Neuron (in vitro differentiated cells): ENCODE measurements around the gene PAFAH1B2.

ENCODE experiments used
- H2AFZ ChIP-seq: one replicate; pipeline ENCODE4 v1.6.1; 2013; ENCODE audit warnings: low read depth, mild to moderate bottlenecking, inconsistent platforms, low read length, moderate library complexity
- H3K27me3 ChIP-seq: one replicate; pipeline ENCODE4 v1.6.1; 2013; ENCODE audit warnings: low read length; ENCODE audit not compliant: insufficient read depth
- H3K36me3 ChIP-seq: one replicate; pipeline ENCODE4 v1.6.1; 2013; ENCODE audit warnings: low read length; ENCODE audit not compliant: insufficient read depth
- H3K4me1 ChIP-seq: one replicate; pipeline ENCODE4 v1.6.1; 2013; ENCODE audit warnings: low read length; ENCODE audit not compliant: insufficient read depth
- H3K4me3 ChIP-seq: 2 replicates; pipeline ENCODE4 v1.5.1; 2013; ENCODE audit warnings: mild to moderate bottlenecking, low read length, moderate library complexity
- H3K9me3 ChIP-seq: one replicate; pipeline ENCODE4 v1.6.1; 2013; ENCODE audit warnings: low read length

The PAFAH1B2 gene

DNA sequence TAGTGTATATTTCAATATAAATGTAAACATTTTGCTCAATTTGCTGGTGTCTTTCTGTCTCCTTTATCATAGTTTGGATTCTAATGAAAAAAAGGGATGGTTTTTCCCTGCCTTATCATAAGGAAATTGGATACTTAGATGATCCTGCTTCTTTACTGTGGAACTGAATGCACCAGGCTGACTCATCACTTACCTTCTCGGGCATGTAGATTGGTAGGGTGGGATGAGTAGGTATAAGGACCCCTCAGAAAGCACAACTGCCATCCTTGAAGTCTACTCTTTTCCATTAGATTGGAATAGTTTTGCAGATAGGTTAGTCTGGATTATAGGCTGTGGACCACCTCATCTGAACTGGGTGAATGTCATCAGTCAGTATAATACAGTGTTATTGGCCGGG lies 26.9 kb downstream of the PAFAH1B2 start:
- no peak overlapping the region for H3K4me3 ChIP-seq
- H3K4me1 ChIP-seq: peaks cover 4% of the 10 kb centered on the region
- H3K36me3 ChIP-seq: peaks cover 52% of the 10 kb centered on the region
- no peak overlapping the region for H2AFZ ChIP-seq
- no peaks in the 10 kb centered on the region for H3K9me3 ChIP-seq
- no peaks in the 10 kb centered on the region for H3K27me3 ChIP-seq

DNA sequence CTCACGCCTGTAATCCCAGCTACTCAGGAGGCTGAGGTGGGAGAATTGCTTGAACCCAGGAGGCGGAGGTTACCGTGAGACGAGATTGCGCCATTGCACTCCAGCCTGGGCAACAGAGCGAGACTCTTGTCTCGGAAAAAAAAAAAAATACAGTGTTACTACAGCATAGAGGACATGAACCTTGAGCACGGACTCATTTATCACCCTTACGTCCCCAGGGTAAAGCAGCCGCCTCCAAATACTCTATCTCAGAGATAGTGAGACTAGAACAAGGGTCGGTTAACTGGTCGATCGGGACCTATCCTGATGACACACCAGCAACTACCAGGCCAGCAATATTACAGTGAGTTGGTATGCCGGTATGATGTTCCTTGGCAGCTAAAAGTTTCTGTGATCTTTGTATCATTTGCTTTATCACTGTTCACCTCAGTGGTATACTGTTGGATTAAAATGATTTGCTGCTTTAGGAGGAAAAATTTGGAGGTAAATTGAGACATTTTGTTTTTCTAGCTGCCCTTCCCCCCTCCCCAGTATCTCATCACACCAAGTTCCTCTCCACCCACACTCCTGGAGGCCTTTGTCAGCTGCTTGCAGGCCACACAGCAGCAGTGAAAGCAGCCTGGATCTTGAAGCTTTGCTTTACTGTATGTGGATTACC lies 27.4 kb downstream of the PAFAH1B2 start:
- Histone ChIP-seq H2AFZ (no peak overlapping the region), H3K4me3 (no peak overlapping the region), H3K9me3 (no peaks in the 10 kb centered on the region), H3K27me3 (no peaks in the 10 kb centered on the region), H3K36me3 (peaks cover 49% of the 10 kb centered on the region), H3K4me1 (peaks cover 4% of the 10 kb centered on the region)

DNA sequence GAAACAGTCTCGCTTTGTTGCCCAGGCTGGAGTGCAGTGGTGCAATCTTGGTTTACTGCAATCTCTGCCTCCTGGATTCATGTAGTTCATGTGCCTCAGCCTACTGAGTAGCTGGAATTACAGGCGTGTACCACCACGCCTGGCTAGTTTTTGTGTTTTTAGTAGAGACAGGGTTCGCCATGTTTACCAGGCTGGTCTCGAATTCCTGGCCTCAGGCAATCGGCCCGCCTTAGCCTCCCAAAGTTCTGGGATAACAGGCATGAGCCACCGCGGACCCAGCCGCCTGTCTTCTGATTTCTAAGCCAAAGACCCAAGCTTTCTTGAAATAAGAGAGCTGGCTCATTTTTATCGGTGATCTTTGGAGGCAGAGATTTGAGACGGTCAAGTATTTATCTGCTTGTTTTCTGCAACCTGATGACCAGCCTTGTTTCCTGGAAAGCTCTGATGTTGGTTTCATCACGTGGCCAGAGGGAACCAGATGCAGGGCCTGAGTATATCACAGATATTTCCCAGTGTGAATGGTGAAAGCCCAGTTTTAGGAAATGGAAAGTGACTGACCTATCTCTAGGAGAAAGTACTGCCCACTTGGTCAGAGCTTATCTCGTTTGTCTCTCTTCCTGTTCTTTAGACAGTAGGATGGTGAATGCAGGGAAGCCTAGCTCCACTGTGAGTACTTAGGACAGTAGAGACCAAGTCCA lies 28.8 kb downstream of the PAFAH1B2 start:
- Histone ChIP-seq H2AFZ (no peak overlapping the region), H3K36me3 (peaks cover 36% of the 10 kb centered on the region), H3K27me3 (no peaks in the 10 kb centered on the region), H3K4me3 (no peak overlapping the region), H3K4me1 (peaks cover 5% of the 10 kb centered on the region), H3K9me3 (no peaks in the 10 kb centered on the region)

DNA sequence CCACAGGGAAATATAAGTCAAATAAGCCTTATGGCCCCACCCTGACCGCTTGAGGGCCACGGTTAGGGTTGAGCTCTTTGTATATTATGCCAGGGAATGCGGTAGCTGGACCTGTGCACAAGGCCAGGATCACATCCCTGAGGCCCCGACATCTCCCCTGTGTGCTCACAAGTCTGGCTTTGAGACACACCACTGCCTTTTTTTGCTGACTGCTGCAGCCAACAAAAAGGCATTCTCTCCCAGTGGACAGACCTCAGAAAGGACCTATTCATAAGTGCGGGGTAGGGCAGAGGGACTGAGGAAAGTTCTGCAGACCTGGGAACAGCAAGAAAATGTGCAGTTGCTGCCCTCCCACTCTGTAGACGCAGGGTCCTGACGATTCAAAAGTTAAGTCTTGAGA lies 31.0 kb downstream of the PAFAH1B2 start:
- H3K36me3 ChIP-seq: peaks cover 22% of the 10 kb centered on the region
- no peak overlapping the region for H3K4me3 ChIP-seq
- no peaks in the 10 kb centered on the region for H3K27me3 ChIP-seq
- no peak overlapping the region for H2AFZ ChIP-seq
- peaks cover 20% of the 10 kb centered on the region for H3K4me1 ChIP-seq
- no peaks in the 10 kb centered on the region for H3K9me3 ChIP-seq

DNA sequence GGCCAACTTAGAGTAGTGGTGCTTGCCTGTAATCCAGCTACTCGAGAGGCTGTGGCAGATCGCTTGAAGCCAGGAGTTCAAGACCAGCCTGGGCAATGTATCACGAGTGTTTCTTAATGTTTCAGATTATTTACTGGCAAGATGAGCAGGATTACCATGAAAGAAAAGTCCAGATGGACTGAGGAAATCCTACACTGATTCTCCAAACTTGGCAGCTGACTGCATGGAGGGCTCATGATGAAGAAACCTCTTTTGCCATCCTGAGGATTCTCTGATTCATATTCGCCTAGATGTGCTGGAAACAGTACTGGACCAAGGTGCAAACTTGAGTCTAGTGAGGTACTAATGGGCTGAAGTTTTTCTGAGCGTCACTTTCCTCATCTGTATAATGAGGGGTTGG lies 31.7 kb downstream of the PAFAH1B2 start:
- Histone ChIP-seq H3K36me3 (peaks cover 16% of the 10 kb centered on the region), H3K4me1 (peaks cover 20% of the 10 kb centered on the region), H2AFZ (no peak overlapping the region)

DNA sequence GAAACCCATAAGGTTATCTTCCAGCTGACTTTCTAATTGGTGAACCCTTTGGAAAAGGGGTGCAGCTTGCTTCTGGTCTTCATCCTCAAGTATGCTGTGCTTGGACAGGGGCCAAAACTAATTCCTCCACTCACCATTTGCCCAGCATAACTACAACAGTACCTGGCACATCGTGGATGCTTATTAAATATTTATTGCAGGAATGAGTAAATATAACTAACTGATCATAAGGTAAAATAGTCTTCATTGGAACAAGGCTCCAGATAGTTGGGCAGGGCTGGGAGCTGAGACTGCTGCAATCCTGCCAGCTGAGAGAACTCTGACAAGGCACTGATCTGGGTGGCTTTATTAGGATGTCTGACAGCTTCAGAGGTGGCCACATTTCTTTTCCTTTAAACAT lies 32.1 kb downstream of the PAFAH1B2 start:
- H3K36me3 ChIP-seq: peaks cover 12% of the 10 kb centered on the region
- no peak overlapping the region for H3K4me3 ChIP-seq
- H3K9me3 ChIP-seq: no peaks in the 10 kb centered on the region
- H3K4me1 ChIP-seq: peaks cover 20% of the 10 kb centered on the region
- no peaks in the 10 kb centered on the region for H3K27me3 ChIP-seq
- H2AFZ ChIP-seq: no peak overlapping the region

More for the DNA sequence above, 31.7 kb downstream of the PAFAH1B2 start:
- Histone ChIP-seq H3K27me3 (no peaks in the 10 kb centered on the region), H3K9me3 (no peaks in the 10 kb centered on the region), H3K4me3 (no peak overlapping the region)

DNA sequence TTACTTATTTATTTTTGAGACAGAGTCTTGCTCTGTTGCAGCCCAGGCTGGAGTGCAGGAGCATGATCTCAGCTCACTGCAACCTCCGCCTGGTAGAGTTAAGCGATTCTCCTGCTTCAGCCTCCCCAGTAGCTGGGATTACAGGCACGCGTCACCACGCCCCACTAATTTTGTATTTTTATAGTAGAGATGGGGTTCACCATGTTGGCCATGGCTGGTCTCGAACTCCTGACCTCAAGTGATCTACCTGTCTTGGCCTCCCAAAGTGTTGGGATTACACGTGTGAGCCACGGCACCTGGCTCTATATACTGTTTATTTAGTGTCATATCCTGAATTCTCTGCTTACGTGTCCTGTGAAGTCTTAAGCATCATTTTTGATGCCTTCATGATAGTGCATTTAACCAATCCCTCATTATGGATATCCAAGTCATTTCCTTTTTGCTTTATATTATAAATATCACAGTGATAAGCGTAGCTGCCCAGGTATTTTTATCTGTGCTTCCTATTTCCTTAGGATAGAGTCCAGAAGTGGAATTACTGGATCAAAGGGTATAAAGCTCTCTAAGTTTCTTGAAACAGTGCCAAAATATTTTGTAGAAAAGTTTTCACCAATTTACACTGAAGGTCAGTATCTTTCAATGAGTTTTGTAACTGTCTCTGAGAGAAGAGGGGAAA lies 33.6 kb downstream of the PAFAH1B2 start:
- Histone ChIP-seq H3K9me3 (no peaks in the 10 kb centered on the region), H2AFZ (peak overlapping the region; percentile 62), H3K27me3 (no peaks in the 10 kb centered on the region), H3K36me3 (peaks cover 7% of the 10 kb centered on the region), H3K4me1 (peaks cover 20% of the 10 kb centered on the region), H3K4me3 (peak overlapping the region; percentile 74)

DNA sequence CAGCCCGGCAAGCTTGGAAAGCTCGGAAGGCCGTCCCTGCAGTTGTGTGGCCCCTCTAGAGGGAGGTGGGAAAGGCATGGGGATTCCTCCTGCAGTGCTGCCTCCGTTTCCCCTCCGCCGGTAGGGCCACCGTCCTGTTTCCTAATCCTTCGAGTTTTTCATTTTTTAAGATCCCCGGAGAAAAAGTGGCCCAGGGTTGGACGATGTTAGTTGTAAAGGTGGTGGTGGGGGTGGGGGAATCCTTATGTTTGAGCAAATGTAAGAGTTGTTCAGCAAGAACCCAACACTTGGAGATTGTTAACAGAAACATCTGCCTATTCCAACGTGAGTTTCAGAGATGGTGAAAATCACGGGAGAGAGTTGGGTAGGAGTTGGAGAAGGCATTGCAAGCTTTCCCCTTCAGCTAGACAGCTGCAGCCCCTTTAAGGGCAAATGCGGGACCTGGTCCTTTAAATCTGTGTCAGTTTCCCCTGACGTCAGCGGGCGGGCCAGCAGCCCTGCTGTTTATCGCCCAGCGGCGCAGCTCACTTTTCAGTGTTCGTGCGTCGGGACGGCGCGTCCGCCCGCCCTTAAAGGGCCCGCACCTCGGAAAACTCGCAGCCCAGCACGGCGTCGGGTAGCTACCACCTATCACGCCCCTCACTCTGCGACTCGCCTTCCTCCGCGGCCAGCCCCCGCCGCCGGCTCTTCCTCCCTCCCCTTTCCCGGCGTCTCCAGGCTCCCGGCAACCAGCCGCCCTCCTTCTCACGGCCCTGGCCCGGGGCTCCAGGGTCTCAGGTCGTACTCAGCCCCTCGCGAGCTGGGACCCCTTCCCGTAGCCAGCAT lies 34.3 kb downstream of the PAFAH1B2 start, which contains the start of gene SIDT2:
Gene SIDT2, plus strand, starts transcription at position 534 of the 825 bp plus-strand sequence. CDS start 521 bp downstream, outside the sequence.
- Histone ChIP-seq H3K4me3 (peak within 1 kb of the TSS; percentile 74), H3K4me1 (peaks cover 20% of the 10 kb centered on the region), H2AFZ (peak within 1 kb of the TSS; percentile 68), H3K27me3 (no peaks in the 10 kb centered on the region), H3K9me3 (no peaks in the 10 kb centered on the region), H3K36me3 (peaks cover 8% of the 10 kb centered on the region)

DNA sequence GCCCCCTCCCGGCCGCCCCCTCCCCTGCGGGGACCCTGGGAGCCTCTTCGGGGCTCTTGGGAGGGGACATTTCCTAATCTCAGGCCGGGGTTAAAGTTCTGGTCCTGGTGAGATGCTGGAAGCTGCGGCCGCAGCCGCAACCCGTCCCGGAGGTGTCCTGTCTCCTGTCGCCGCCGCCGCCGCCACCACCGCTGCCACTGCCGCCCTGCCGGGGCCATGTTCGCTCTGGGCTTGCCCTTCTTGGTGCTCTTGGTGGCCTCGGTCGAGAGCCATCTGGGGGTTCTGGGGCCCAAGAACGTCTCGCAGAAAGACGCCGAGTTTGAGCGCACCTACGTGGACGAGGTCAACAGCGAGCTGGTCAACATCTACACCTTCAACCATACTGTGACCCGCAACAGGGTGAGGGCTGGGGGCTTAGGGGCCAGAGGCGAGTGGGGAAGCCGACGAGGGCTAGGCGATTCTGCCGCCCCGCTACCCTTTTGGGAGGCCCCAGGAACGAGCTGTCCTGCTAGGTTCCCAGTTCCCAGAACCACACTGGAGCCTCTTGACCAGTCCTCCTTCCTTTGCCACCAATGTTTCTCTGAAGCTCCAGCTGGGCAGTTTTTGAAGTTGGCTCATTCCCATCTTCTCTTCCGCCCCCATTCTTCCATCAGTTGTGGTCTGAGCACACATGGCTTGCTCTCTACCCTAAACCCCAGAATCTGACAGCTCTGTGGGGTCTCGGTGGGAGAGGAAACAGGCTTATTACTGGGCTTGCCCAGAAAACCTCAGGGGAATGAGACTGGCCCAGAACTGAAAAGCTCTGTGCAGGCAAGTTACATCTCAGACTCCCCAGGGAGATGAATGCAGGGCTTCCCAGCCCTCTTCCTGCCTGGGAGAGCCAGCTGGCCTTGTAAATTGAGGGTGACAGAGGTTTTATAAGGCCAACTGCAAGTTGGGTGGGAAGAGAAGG lies 35.2 kb downstream of the PAFAH1B2 start:
- peak overlapping the region; percentile 68 for H2AFZ ChIP-seq
- peaks cover 20% of the 10 kb centered on the region for H3K4me1 ChIP-seq
- peaks cover 11% of the 10 kb centered on the region for H3K36me3 ChIP-seq
- no peaks in the 10 kb centered on the region for H3K27me3 ChIP-seq
- peak overlapping the region; percentile 74 for H3K4me3 ChIP-seq
- no peaks in the 10 kb centered on the region for H3K9me3 ChIP-seq

DNA sequence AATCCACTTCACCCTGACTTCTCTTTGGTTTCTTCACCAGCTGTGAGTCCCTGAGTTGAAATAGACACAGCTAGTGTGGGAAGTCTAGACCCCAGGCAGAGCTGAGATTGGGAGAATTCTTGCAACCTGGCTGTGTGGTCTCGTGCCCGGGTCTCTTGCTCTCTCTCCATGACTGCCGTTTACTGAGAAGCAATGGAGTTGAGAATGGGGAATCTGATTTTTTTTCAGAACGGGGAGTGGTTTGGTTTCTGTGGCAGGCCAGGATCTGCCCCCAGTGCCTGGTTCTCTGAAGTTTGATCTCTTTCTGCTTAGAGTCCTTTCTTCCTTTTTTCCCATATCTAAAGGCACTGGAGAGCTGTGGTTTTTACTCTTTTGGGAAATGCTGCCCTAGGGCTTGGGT lies 35.9 kb downstream of the PAFAH1B2 start:
- Histone ChIP-seq H3K27me3 (no peaks in the 10 kb centered on the region), H3K36me3 (peaks cover 11% of the 10 kb centered on the region), H3K4me1 (peaks cover 18% of the 10 kb centered on the region), H3K4me3 (peak overlapping the region; percentile 74), H3K9me3 (no peaks in the 10 kb centered on the region), H2AFZ (no peak overlapping the region)

DNA sequence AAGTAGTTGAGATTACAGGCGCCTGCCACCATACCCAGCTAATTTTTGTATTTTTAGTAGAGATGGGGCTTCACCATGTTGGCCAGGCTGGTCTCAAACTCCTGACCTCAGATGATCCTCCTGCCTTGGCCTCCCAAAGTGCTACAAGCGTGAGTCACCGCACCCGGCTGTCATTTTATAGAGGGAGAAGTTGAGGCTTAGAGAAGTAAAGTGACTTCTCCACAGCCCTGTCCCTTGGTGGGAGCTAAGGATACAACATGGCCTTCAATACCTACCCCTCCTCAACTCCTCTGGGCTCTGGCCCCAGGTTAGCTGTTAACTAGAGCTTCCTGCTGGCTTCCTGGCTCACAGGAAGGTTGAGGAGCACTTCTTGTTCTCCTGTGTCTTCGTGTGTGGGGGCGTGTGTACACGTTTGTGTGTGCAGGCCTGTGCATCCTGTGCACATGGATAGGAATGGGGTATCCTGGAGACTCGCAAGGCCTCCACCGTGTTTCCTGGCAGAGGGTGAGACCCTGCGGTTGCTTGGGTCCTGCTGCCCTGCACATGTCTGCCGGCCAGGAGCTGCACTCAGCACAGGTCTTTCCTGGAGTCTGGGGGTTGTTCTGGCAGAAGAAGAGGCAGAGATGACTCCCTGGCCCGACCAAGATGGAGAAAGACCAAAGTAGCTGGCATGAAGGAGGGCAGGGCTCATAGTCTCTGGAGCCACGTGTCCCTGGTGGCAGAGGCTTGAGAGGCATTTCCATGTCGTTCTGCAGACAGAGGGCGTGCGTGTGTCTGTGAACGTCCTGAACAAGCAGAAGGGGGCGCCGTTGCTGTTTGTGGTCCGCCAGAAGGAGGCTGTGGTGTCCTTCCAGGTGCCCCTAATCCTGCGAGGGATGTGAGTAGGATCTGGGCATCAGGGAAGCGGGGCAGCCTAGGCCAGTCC lies 36.8 kb downstream of the PAFAH1B2 start:
- peaks cover 16% of the 10 kb centered on the region for H3K4me1 ChIP-seq
- H3K4me3 ChIP-seq: no peak overlapping the region
- no peaks in the 10 kb centered on the region for H3K27me3 ChIP-seq
- no peaks in the 10 kb centered on the region for H3K9me3 ChIP-seq
- no peak overlapping the region for H2AFZ ChIP-seq
- peaks cover 11% of the 10 kb centered on the region for H3K36me3 ChIP-seq
